Endothelial cell of umbilical vein (primary cell): ENCODE results near the gene NDUFA13. TPM values are rescaled to one million over a fixed set of nuclear protein-coding genes. Genes with fewer than 3 reads are reported as not detected.

Experiments
- BruUV-seq: library from RNA; stranded (reverse); fragments of 400-500 nt; replicated peaks from 2 replicates; lab custom pipeline; 2021; lab: Mats Ljungman, UMichigan
- CTCF ChIA-PET: fragments of 300-600, 350-600 bp; sonication (Branson Sonifier 250); formaldehyde crosslinking; loops from one replicate; lab custom pipeline; 2021; ENCODE audit warnings: antibody characterized with exemption, inconsistent platforms; lab: Charles Lee
- POLR2A ChIA-PET: fragments of 300-600, 350-600 bp; sonication (Branson Sonifier 250); formaldehyde crosslinking; loops from one replicate; lab custom pipeline; 2021; ENCODE audit warnings: antibody characterized with exemption, inconsistent platforms; lab: Charles Lee
- DNase-seq: peaks from one replicate; pipeline ENCODE4 v3.0.0-alpha.2; 2011; ENCODE audit warnings: low read depth, low spot score
- FAIRE-seq: peaks from 2 replicates; lab custom pipeline; 2011; peaks lifted over from hg19 to GRCh38; lab: Jason Lieb, UNC
- H2AFZ ChIP-seq: 2 replicates; pipeline ENCODE4 v1.6.0; 2012; ENCODE audit warnings: low read depth, low read length, control low read depth, inconsistent platforms
- H3K27ac ChIP-seq: 2 replicates; pipeline ENCODE4 v1.5.1; 2011; ENCODE audit warnings: low read depth, mild to moderate bottlenecking, control low read depth, low read length, moderate library complexity; ENCODE audit not compliant: insufficient read depth
- H3K27me3 ChIP-seq, 2 experiments: 2 replicates each; pipeline versions ENCODE4 v1.6.0 to v1.6.1; 2011; ENCODE audit warnings: low read length in 2 of 2, mixed read lengths in 1 of 2; ENCODE audit not compliant: control insufficient read depth in 2 of 2, insufficient read depth in 2 of 2
- H3K36me3 ChIP-seq, 2 experiments: 2 replicates in 1 of 2; 3 replicates in 1 of 2; pipeline ENCODE4 v1.5.1; 2011; ENCODE audit warnings: low read length in 2 of 2, mild to moderate bottlenecking in 1 of 2, moderate library complexity in 1 of 2; ENCODE audit not compliant: control insufficient read depth in 2 of 2, insufficient read depth in 2 of 2; ENCODE audit errors: extremely low read depth in 1 of 2
- H3K4me1 ChIP-seq: 3 replicates; pipeline ENCODE4 v1.5.1; 2011; ENCODE audit warnings: mild to moderate bottlenecking, low read length; ENCODE audit not compliant: control insufficient read depth, insufficient read depth; ENCODE audit errors: extremely low read depth
- H3K4me2 ChIP-seq: 2 replicates; pipeline ENCODE4 v1.6.1; 2011; ENCODE audit warnings: low read length, control low read depth, mixed read lengths; ENCODE audit not compliant: insufficient read depth
- H3K4me3 ChIP-seq, 3 experiments: fragments of 200-600 bp in 1 of 3; sonication (generic), shearing (Covaris generic) in 1 of 3; replicated peaks in 1 of 3; 2 replicates each; pipeline ENCODE4 v1.5.1; 2011 to 2016; ENCODE audit warnings: control low read depth in 3 of 3, low read length in 3 of 3, mild to moderate bottlenecking in 2 of 3, inconsistent platforms in 1 of 3, low read depth in 1 of 3, moderate library complexity in 1 of 3; ENCODE audit not compliant: insufficient read depth in 1 of 3
- H3K79me2 ChIP-seq: 2 replicates; pipeline ENCODE4 v1.6.0; 2012; ENCODE audit warnings: low read length, inconsistent platforms; ENCODE audit not compliant: control insufficient read depth, insufficient read depth
- H3K9ac ChIP-seq: replicated peaks from 2 replicates; pipeline ENCODE3; 2011; ENCODE audit warnings: low read length, control low read depth; ENCODE audit not compliant: insufficient read depth; ENCODE audit errors: extremely low read depth
- H3K9me1 ChIP-seq: replicated peaks from 3 replicates; pipeline ENCODE4 v1.6.0; 2011; ENCODE audit warnings: mild to moderate bottlenecking, low read length; ENCODE audit not compliant: control insufficient read depth, insufficient read depth; ENCODE audit errors: extremely low read depth
- H3K9me3 ChIP-seq: replicated peaks from 2 replicates; pipeline ENCODE4 v1.5.1; 2012; ENCODE audit warnings: low read length, inconsistent platforms; ENCODE audit not compliant: control insufficient read depth, insufficient read depth
- H4K20me1 ChIP-seq: replicated peaks from 2 replicates; pipeline ENCODE3; 2011; ENCODE audit warnings: mild to moderate bottlenecking, low read length; ENCODE audit not compliant: control insufficient read depth, insufficient read depth; ENCODE audit errors: extremely low read depth
- EZH2 ChIP-seq: IDR thresholded peaks from 2 replicates; pipeline ENCODE4 v1.6.1; 2012; ENCODE audit warnings: borderline replicate concordance, low read depth, mild to moderate bottlenecking, moderate library complexity, low read length, inconsistent platforms; ENCODE audit not compliant: severe bottlenecking
- FOS ChIP-seq: IDR thresholded peaks from 2 replicates; pipeline ENCODE4 v1.6.1; 2011; ENCODE audit warnings: mild to moderate bottlenecking, low read length, moderate library complexity, borderline replicate concordance; ENCODE audit not compliant: insufficient read depth
- GATA2 ChIP-seq: IDR thresholded peaks from 2 replicates; pipeline ENCODE4 v1.7.0; 2011; ENCODE audit warnings: low read depth, mild to moderate bottlenecking, moderate library complexity, mixed read lengths, low read length; ENCODE audit not compliant: insufficient read length, insufficient read depth
- JUN ChIP-seq: IDR thresholded peaks from 2 replicates; pipeline ENCODE4 v1.6.1; 2011; ENCODE audit warnings: borderline replicate concordance, low read depth; ENCODE audit not compliant: insufficient read length, insufficient read depth
- MYC ChIP-seq: IDR thresholded peaks from one replicate; pipeline ENCODE4 v1.6.1; 2011; ENCODE audit warnings: mild to moderate bottlenecking, low read depth, low read length
- POLR2A ChIP-seq: IDR thresholded peaks from 2 replicates; pipeline ENCODE4 v1.6.1; 2012; ENCODE audit warnings: low read depth, mild to moderate bottlenecking, control low read depth, low read length
- POLR2AphosphoS5 ChIP-seq: IDR thresholded peaks from 2 replicates; pipeline ENCODE4 v1.6.1; 2012; ENCODE audit warnings: low read depth, mild to moderate bottlenecking, control low read depth, low read length, moderate library complexity; ENCODE audit not compliant: insufficient read depth
- dilution Hi-C: fragments of 300-500 bp; cut with MboI; formaldehyde crosslinking; loops from one replicate; pipeline ENCODE4 v1.15.0; 2019; ENCODE audit warnings: low sequenced_read_pairs; ENCODE audit not compliant: extremely low pct_ligation_motif_present
- intact Hi-C: fragments of 100-400 bp; cut with micrococcal nuclease; formaldehyde crosslinking; loops from one replicate; pipeline ENCODE4 v1.10.0; 2022
- polyA plus RNA-seq, 4 experiments: library from polyadenylated mRNA; depleted of rRNA in 3 of 4; stranded (reverse) in 3 of 4; unstranded in 1 of 4; fragments of >200 nt; gene quantifications; 2 replicates each; pipeline versions ENCODE4 v1.2.1 to v1.2.3, GENCODE V29; 2011 to 2012; ENCODE audit warnings: missing spikeins in 1 of 4
- total RNA-seq: library from RNA; stranded (reverse); gene quantifications from 2 replicates; pipeline ENCODE4 v1.2.3, GENCODE V29; 2021
- TF ChIP-seq, protein P1 (sequence below), 2 donors: IDR thresholded peaks; 1 replicate in 1 of 2; 2 replicates in 1 of 2; pipeline ENCODE4 v1.5.1; 2011; ENCODE audit warnings: low read length in 2 of 2, mild to moderate bottlenecking in 2 of 2, moderate library complexity in 2 of 2, control low read depth in 1 of 2, inconsistent platforms in 1 of 2, low read depth in 1 of 2; ENCODE audit not compliant: insufficient read depth in 1 of 2; ENCODE audit errors: extremely low read depth in 1 of 2
- TF ChIP-seq, protein P2 (sequence below): IDR thresholded peaks from 2 replicates; pipeline ENCODE4 v1.6.1; 2011; ENCODE audit not compliant: insufficient read depth, insufficient read length

NDUFA13 gene
- total and polyA plus RNA-seq, 2 donors (not counting 3 experiments of a cell fraction or from before 2014, with no cell fraction given) = 246 to 799 TPM

DNA sequence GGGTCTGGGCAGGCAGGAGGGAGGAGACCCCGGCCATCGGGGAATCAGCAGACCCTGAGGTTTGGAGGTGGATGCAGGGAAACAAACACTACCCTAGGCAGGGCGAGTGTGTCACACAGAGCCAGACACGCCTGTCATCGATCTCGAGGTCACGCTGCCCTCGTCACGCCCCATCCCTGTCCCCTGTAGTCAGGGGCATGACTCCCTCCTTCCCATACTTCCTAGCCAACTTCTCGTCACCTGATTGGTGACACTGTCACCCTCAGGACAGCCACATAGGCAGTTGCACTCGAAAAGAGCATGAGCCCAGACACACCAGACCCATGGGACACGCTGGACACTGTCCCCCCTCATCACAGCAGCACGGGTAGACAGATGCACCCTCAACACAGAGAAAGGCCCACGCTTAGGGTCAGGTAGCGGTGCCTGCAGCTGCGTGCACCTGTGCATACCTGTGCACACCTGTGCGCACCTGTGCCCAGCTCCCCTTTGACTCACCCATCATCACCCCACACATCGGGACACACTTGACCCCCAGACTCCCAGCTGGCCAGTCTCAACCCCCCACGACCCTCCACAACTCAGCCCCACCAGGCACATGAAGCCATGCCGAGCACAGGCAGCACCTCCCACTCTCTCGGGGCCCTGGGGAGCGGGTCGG lies 33.9 kb downstream of the NDUFA13 start:
- no peak for DNase-seq
- ChIA-PET POLR2A (no interaction called here), CTCF (no interaction called here)
- Histone ChIP-seq H3K27me3 (no peaks in the 10 kb centered on the region), H2AFZ (no peak overlapping the region), H3K36me3 (no peaks in the 10 kb centered on the region), H3K9ac (no peak overlapping the region), H3K9me1 (no peaks in the 10 kb centered on the region), H3K27ac (no peak overlapping the region), H3K4me3 (no peak overlapping the region), H4K20me1 (no peaks in the 10 kb centered on the region), H3K9me3 (no peaks in the 10 kb centered on the region), H3K79me2 (no peaks in the 10 kb centered on the region), H3K4me1 (no peaks in the 10 kb centered on the region), H3K4me2 (no peak overlapping the region)
- no peak for FAIRE-seq
- dilution Hi-C loops = no loop called here
- TF ChIP-seq POLR2A = no peak
- no peak for TF ChIP-seq EZH2
- no peak for TF ChIP-seq GATA2
- no peak for TF ChIP-seq MYC
- TF ChIP-seq, protein P1, sequence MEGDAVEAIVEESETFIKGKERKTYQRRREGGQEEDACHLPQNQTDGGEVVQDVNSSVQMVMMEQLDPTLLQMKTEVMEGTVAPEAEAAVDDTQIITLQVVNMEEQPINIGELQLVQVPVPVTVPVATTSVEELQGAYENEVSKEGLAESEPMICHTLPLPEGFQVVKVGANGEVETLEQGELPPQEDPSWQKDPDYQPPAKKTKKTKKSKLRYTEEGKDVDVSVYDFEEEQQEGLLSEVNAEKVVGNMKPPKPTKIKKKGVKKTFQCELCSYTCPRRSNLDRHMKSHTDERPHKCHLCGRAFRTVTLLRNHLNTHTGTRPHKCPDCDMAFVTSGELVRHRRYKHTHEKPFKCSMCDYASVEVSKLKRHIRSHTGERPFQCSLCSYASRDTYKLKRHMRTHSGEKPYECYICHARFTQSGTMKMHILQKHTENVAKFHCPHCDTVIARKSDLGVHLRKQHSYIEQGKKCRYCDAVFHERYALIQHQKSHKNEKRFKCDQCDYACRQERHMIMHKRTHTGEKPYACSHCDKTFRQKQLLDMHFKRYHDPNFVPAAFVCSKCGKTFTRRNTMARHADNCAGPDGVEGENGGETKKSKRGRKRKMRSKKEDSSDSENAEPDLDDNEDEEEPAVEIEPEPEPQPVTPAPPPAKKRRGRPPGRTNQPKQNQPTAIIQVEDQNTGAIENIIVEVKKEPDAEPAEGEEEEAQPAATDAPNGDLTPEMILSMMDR (IDR thresholded peaks at IDR 0.05; ENCODE audit: extremely low read depth in 1 of 2, insufficient read depth in 1 of 2, low read depth in 1 of 2, low read length in 2 of 2) = no peak
- no peak for TF ChIP-seq JUN
- TF ChIP-seq, protein P2, sequence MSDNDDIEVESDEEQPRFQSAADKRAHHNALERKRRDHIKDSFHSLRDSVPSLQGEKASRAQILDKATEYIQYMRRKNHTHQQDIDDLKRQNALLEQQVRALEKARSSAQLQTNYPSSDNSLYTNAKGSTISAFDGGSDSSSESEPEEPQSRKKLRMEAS = no peak
- TF ChIP-seq POLR2AphosphoS5 = no peak
- no peak for TF ChIP-seq FOS
- BruUV-seq = no TSS peak
- intact Hi-C loops = loop anchor here (5.0 kb wide), 1 partner anchor 92 kb away; the partner anchor contains the start of gene GMIP
